Stimulated activated CD8-positive, alpha-beta memory T cell treated with anti-CD3 and anti-CD28 coated beads, Interleukin-7, amount 100 ng/mL, for 4 hours (primary cell): ENCODE measurements around the gene TRMT1.
"Not testable (repeated sequence)": the region's sequence is repeated elsewhere in the genome, so short reads cannot be mapped to it uniquely, and the experiment has no call there.

ENCODE experiments used
- DNase-seq, 2 donors: peaks; one replicate each; pipeline ENCODE4 v3.0.0-alpha.2; 2020; ENCODE audit warnings: low read depth in 2 of 2

The TRMT1 gene

DNA sequence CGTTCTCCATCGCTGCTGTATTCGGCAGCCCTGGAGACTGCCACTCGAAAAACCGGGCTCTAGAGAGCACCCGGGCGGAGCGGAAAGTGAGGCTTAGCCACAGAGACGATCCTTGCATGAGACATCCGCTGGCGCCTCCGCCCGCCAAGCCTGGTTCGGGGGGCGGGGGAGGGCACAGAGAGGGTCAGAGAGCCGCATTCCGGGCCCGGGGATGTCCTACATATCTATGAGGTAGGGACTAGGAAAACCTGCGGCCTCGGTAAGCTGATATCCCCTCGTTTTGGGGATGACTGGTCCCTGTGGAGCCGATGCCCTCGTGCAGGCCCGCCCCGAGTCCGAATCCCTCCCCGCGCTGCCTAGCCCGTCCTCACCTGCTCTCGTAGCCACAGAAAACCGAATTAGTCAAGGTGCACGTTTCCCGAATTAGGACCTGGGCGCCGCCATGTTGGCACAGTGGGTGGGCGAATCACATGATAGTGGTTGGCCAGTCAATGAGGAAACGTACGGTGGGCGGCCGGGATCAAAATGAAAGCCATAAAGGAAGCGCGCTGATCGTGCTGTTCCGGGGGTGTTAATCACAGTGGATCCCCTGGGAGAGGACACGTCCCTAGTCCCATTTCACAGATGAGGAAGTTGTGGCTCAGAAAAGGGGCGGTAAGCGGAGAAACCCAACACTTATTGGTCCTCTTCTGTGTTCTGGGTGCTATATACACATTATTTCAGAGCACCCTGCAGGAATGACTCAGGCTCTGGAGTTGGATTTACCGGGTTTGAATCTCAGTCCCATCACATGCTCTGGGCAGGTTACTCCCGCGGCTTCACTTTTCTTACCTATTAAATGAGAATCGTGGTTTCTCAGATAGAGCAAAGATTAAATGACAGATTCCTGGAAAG, at the start of gene TRMT1:
TRMT1 (minus strand) TSS at position 459 of the 894 bp plus-strand sequence; CDS start at position 118, 341 bp downstream.
- DNase-seq: peak; percentile 88 to 93

DNA sequence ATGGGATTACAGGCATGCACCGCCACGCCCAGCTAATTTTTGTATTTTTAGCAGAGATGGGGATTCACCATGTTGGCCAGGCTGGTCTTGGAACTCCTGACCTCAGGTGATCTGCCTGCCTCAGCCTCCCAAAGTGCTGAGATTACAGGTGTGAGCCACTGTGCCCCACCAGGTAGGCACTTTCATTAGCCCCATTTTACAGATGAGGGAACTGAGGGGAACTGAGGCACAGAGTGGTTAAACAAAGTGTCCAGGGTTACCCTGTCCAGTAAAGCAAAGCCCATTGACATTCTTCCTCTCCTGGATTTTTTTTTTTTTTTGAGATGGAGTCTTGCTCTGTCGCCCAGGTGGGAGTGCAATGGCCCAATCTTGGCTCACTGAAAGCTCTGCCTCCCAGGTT, 49.6 kb upstream of the TRMT1 start:
- DNase-seq: not testable (repeated sequence)

GRCh38 chr19:13165162-13165997, 48.8 kb upstream of the TRMT1 start:
- no peak for DNase-seq

- no peak for DNase-seq
Observed at GRCh38 chr19:13164343-13165161, 48.0 kb upstream of the TRMT1 start.

DNA sequence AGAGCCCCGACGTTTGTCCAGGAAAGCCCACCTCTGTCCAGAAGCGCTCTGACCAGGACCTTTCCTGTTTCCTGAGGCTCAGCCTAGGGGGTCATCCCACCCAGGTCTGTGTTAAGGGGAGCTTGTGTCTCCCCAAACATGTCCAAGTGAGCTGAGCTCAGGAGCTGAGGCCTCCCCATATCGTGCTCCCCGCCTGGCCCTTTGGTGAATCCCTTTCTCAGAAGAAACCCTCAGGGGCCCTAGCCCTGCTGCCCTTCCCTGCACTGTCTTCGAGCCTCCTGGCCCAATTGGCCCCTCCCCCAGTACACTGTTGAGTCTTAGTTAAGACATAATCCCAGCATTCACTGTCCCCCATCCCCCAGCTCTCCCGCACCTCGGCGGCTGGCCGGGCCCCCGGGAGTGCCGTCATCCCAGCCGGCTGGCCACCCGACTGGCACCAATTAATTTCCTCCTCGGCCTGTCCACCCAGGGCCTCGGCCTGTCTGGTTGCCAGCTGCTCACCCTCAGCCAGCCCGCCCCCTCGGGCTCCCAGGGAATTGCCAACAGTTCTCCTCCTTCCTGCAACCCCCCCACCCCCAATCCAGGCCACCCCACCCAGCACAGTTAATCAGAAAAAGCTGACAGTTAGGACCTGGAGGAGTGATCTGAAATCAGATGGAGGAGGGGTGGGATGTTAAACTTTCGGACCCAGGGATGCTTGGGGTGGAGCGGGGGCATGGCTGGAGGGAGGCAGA, 47.2 kb upstream of the TRMT1 start:
- DNase-seq: no peak

GRCh38 chr19:13162724-13163608, 46.4 kb upstream of the TRMT1 start:
- DNase-seq: peak; percentile 90 to 91

DNA sequence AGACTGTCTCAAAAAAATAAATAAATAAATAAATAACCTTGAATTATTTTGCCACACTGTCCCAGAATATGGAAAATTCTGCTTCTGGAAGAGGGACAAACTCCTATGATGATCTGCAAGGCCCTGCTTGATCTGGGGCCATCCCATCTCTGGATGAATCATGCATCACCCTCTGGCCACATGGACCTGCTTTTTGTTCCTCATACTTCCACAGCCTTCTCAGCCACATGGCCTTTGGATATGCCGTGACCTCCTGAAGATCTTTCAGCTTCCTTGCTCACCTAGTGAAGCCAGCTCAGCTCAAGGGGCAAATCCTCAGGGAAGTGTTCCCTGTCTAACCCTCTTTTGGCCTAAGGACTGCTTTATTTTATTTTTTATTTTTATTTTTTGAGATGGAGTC, 44.0 kb upstream of the TRMT1 start:
- DNase-seq: no peak

GRCh38 chr19:13159713-13160112, 43.2 kb upstream of the TRMT1 start:
- DNase-seq: no peak

GRCh38 chr19:13155472-13156359, 39.2 kb upstream of the TRMT1 start:
- peak; percentile 49 to 71 for DNase-seq

DNA sequence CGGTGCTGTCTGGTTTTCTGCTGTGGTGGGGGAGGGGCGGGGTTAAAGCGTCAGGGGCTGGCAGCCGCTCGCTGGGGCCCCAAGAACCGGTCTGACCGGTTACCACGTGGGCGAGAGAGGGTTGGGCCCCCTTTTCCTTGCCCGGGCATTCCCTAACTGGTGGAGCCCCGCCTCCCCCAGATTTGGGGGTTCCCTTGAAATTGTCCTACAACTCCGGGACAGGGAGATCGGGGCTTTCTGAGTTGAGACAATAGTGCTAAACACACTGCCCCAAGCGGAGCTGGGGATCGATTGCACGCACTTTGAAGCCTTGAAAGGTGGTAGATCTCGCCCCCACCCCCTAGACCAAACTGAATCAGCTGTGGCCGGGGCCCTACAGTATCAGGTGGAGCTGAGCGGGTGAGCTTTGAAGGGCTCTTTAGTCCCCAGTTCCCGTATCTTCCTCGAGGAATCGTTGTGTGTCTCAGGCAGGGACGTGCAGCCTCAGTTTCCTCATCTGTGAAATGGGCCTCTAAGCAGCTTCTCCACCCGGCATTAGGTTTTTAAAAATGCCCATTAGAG, 38.5 kb upstream of the TRMT1 start:
- DNase-seq: peak; percentile 72 to 75

GRCh38 chr19:13154241-13154778, 37.8 kb upstream of the TRMT1 start:
- peak; percentile 61 to 64 for DNase-seq

DNA sequence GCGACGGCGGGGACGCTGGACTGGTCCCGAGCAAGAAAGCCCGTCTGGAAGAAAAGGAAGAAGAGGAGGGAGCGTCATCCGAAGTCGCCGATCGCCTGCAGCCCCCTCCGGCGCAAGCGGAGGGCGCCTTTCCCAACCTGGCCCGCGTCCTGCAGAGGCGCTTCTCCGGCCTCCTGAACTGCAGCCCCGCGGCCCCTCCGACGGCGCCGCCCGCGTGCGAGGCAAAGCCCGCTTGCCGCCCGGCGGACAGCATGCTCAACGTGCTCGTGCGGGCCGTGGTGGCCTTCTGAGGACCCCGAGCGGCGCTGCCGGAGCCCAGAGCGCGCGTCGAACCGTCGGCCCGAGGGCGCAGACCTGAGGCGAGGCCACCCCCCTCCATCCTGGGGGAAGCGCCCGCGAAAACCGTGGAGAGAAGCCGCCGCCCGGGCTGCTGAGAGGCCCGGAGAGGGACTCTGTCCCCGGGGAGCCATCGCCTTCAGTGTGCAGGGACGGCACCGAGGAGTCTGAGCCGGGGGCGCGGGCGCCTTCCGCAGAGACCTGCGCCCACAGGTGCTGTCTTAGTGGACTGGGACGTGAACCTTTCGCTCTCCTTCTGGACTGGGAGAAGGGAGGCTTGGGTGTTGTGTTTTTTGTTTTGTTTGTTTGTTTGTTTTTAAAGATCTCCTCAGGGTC, 37.2 kb upstream of the TRMT1 start:
- no peak for DNase-seq

GRCh38 chr19:13152974-13153568, 36.5 kb upstream of the TRMT1 start:
- peak; percentile 90 to 94 for DNase-seq

DNA sequence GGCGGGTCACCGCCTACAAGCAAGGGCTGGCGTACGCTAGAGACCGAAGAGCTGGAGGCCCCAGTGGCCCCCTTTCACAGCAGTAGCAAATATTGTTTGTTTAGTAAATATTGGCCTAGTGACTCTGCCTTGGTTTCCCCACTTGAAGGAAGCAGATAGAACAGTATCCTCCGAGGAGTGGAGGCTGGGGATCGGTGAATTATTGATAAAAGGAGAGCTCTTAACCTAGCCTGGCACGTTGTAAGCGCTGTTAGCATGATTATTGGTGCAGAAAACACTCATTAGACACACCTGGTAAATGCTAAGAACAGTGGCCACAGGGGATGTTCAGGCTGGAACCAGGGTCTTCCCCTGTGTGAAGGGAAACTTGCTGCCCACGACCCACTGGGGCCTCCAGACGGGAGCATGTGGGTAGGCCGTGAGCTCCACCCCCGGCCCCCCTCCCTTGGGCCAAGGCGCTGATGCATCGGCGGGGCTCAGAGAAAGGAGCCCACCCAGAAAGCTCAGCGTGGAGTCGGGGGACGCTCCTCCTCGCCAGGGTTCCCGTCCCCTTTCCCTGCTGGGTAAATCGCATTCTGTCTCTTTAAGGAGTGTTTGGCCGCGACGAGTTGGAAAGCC, 35.9 kb upstream of the TRMT1 start:
- DNase-seq: no peak

DNA sequence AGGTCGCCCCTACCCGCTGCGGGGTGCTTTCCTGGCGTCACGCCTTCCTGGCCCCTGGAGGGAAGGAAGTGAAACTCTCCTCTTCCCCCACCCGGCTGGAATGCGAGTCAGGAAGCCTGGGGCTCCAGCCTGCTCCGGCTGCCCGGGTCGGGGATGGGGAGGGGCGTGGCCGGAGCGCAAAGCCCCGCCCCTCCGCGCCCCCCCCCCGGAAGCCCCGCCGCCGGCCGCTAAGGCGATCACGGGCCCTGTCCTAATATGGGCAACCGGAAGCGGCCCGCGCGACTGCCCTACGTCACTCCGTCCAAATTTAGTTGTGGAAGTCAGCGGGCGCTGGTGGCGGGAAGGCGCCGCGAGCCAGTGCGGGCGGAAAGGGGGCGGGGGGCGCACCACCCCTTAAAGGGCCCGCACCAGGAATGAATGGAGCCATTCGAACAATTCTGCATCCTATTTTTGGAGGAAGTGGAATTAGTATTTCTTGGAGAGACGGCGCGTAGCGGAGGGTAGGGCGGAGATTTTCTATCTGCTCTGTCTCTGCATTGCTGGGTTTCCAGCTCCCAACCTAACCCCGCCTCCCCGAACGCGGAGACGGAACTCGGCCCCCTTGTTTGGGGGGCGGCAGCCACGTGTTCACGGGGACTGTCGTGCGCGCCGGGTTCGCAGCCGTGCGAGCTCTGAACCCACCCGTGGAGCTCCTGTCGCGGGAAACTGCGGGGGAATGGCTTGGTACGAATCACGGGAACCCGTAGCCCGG, 35.2 kb upstream of the TRMT1 start:
- peak; percentile 93 to 96 for DNase-seq

GRCh38 chr19:13150931-13151604, 34.5 kb upstream of the TRMT1 start:
- no peak for DNase-seq
